ENCODE data around the gene GTPBP3. TPM values are rescaled to one million over a fixed set of nuclear protein-coding genes. Genes with fewer than 3 reads are reported as not detected.

Gene GTPBP3
- total and polyA plus RNA-seq, 9 of the 15 experiments (the other 6 are each of a cell fraction or from before 2014, with no cell fraction given): 4.9 to 124 (median 22.6) TPM

GRCh38 chr19:17334414-17335409 lies 2.6 kb upstream of the GTPBP3 start, which contains the start of gene ANO8 (continued):
- peak; percentile 53; the same call in 1 of the 2 replicates for TF ChIP-seq NR2C2 (CRISPR knock-in tag; IDR thresholded peaks at IDR 0.05)
- peak; percentile 83 for TF ChIP-seq NR2C2 (tag; IDR thresholded peaks at IDR 0.05)
- TF ChIP-seq ZNF174 (CRISPR knock-in tag; IDR thresholded peaks at IDR 0.05): no peak
- TF ChIP-seq TCF7 (IDR thresholded peaks at IDR 0.05; ENCODE audit: borderline replicate concordance): peak; percentile 76; the same call in 1 of the 2 replicates
- TF ChIP-seq GTF2F1 (IDR thresholded peaks at IDR 0.05; ENCODE audit: low read depth, low read length): no peak
- no peak for TF ChIP-seq ZNF253 (CRISPR knock-in tag; conservative IDR thresholded peaks at IDR 0.05)
- TF ChIP-seq OTX1 (CRISPR knock-in tag; IDR thresholded peaks at IDR 0.05): no peak
- TF ChIP-seq ZNF584 (CRISPR knock-in tag; IDR thresholded peaks at IDR 0.05; ENCODE audit: low read depth): 0 out of 2 replicates have a peak, but pooled peaks have one; percentile 61
- no peak for TF ChIP-seq STAG1 (CRISPR knock-in tag; IDR thresholded peaks at IDR 0.05; ENCODE audit: borderline replicate concordance)
- TF ChIP-seq CHD4 (IDR thresholded peaks at IDR 0.05; ENCODE audit: insufficient read depth, insufficient replicate concordance, low read depth, low read length, poor library complexity, severe bottlenecking): peak; percentile 82
- TF ChIP-seq ZNF224 (CRISPR knock-in tag; IDR thresholded peaks at IDR 0.05): no peak
- no peak for TF ChIP-seq TCF7L2 (IDR thresholded peaks at IDR 0.05; ENCODE audit: low read depth, low read length)
- no peak for TF ChIP-seq SMARCA5 (IDR thresholded peaks at IDR 0.05)
- TF ChIP-seq ZNF707 (CRISPR knock-in tag; conservative IDR thresholded peaks at IDR 0.05): no peak; the same call in 1 of the 2 replicates
- peak; percentile 48; the same call in 1 of the 2 replicates for TF ChIP-seq NFIC (IDR thresholded peaks at IDR 0.05)
- TF ChIP-seq CCAR2 (IDR thresholded peaks at IDR 0.05; ENCODE audit: low read depth, low read length): no peak
- TF ChIP-seq, protein P1, sequence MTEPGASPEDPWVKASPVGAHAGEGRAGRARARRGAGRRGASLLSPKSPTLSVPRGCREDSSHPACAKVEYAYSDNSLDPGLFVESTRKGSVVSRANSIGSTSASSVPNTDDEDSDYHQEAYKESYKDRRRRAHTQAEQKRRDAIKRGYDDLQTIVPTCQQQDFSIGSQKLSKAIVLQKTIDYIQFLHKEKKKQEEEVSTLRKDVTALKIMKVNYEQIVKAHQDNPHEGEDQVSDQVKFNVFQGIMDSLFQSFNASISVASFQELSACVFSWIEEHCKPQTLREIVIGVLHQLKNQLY (CRISPR knock-in tag; conservative IDR thresholded peaks at IDR 0.05): no peak
- peak; percentile 63 for TF ChIP-seq RBM25 (IDR thresholded peaks at IDR 0.05; ENCODE audit: low read depth, low read length, severe bottlenecking)
- peak in 1 of 2 experiments; percentile 80; a peak in 2 of 4 replicates for TF ChIP-seq HDAC1 (IDR thresholded peaks at IDR 0.05)
- no peak for TF ChIP-seq EWSR1 (IDR thresholded peaks at IDR 0.05; ENCODE audit: borderline replicate concordance, low read depth, partially characterized antibody)
- TF ChIP-seq SMAD3 (CRISPR knock-in tag; conservative IDR thresholded peaks at IDR 0.05): no peak
- TF ChIP-seq NELFE (IDR thresholded peaks at IDR 0.05; ENCODE audit: insufficient read depth, insufficient read length): no peak
- no peak for TF ChIP-seq GATA2 (CRISPR knock-in tag; IDR thresholded peaks at IDR 0.05)
- TF ChIP-seq, protein P2, sequence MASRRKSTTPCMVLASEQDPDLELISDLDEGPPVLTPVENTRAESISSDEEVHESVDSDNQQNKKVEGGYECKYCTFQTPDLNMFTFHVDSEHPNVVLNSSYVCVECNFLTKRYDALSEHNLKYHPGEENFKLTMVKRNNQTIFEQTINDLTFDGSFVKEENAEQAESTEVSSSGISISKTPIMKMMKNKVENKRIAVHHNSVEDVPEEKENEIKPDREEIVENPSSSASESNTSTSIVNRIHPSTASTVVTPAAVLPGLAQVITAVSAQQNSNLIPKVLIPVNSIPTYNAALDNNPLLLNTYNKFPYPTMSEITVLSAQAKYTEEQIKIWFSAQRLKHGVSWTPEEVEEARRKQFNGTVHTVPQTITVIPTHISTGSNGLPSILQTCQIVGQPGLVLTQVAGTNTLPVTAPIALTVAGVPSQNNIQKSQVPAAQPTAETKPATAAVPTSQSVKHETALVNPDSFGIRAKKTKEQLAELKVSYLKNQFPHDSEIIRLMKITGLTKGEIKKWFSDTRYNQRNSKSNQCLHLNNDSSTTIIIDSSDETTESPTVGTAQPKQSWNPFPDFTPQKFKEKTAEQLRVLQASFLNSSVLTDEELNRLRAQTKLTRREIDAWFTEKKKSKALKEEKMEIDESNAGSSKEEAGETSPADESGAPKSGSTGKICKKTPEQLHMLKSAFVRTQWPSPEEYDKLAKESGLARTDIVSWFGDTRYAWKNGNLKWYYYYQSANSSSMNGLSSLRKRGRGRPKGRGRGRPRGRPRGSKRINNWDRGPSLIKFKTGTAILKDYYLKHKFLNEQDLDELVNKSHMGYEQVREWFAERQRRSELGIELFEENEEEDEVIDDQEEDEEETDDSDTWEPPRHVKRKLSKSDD (conservative IDR thresholded peaks at IDR 0.05; ENCODE audit: low read length): peak; percentile 58; the same call in 1 of the 2 replicates
- peak; percentile 85 for TF ChIP-seq SIN3B (IDR thresholded peaks at IDR 0.05; ENCODE audit: low read depth)
